ENCODE results near the gene LRCH1. TPM values are rescaled to one million over a fixed set of nuclear protein-coding genes. Genes with fewer than 3 reads are reported as not detected.

LRCH1 gene
- total RNA-seq, 1 donor from 2014 or later: 13.1 TPM

GRCh38 chr13:46796129-46796514 lies 243.2 kb downstream of the LRCH1 start:
- Histone ChIP-seq H3K27me3 (ENCODE audit: low read depth) (no peaks in the 10 kb centered on the region), H3K4me3 (peak overlapping the region; percentile 90), H3K27ac (replicated peaks) (peak overlapping the region; percentile 94), H3K36me3 (peaks cover 6% of the 10 kb centered on the region), H3K9me3 (replicated peaks) (no peaks in the 10 kb centered on the region), H3K4me1 (peaks cover 56% of the 10 kb centered on the region)
- intact Hi-C loops (cut with micrococcal nuclease): no loop called here
- no peak for DNase-seq
- no peak for TF ChIP-seq CTCF (IDR thresholded peaks at IDR 0.05; ENCODE audit: borderline replicate concordance)

- peaks cover 56% of the 10 kb centered on the region for H3K4me1 ChIP-seq
- peak; percentile 97 for DNase-seq
- intact Hi-C loops (cut with micrococcal nuclease): no loop called here
These were observed 243.8 kb downstream of the LRCH1 start, which contains the start of gene ESD for GRCh38 chr13:46796515-46797474. Gene ESD (minus strand): TSS chr13:46797161. CDS start chr13:46791413, 5,748 bp downstream.

GRCh38 chr13:46797501-46798237 lies 244.7 kb downstream of the LRCH1 start:
- Histone ChIP-seq H3K27me3 (ENCODE audit: low read depth) (no peaks in the 10 kb centered on the region), H3K4me3 (peak overlapping the region; percentile 90), H3K4me1 (peaks cover 52% of the 10 kb centered on the region), H3K9me3 (replicated peaks) (no peaks in the 10 kb centered on the region), H3K27ac (replicated peaks) (peak overlapping the region; percentile 94), H3K36me3 (peaks cover 2% of the 10 kb centered on the region)
- intact Hi-C loops (cut with micrococcal nuclease): no loop called here
- no peak for TF ChIP-seq CTCF (IDR thresholded peaks at IDR 0.05; ENCODE audit: borderline replicate concordance)
- DNase-seq: no peak

More at GRCh38 chr13:46796515-46797474, 243.8 kb downstream of the LRCH1 start, which contains the start of gene ESD:
- Histone ChIP-seq H3K27ac (replicated peaks) (peak within 1 kb of the TSS; percentile 94), H3K27me3 (ENCODE audit: low read depth) (no peaks in the 10 kb centered on the region), H3K36me3 (peaks cover 4% of the 10 kb centered on the region), H3K9me3 (replicated peaks) (no peaks in the 10 kb centered on the region), H3K4me3 (peak within 1 kb of the TSS; percentile 90)
- no peak for TF ChIP-seq CTCF (IDR thresholded peaks at IDR 0.05; ENCODE audit: borderline replicate concordance)

- H3K4me3 ChIP-seq: no peak overlapping the region
- H3K9me3 ChIP-seq (replicated peaks): no peaks in the 10 kb centered on the region
- DNase-seq: no peak
- peaks cover 38% of the 10 kb centered on the region for H3K4me1 ChIP-seq
- no peaks in the 10 kb centered on the region for H3K27me3 ChIP-seq (ENCODE audit: low read depth)
- no peak overlapping the region for H3K27ac ChIP-seq (replicated peaks)
- H3K36me3 ChIP-seq: no peaks in the 10 kb centered on the region
- intact Hi-C loops (cut with micrococcal nuclease): no loop called here
- no peak for TF ChIP-seq CTCF (IDR thresholded peaks at IDR 0.05; ENCODE audit: borderline replicate concordance)
These were observed 246.2 kb downstream of the LRCH1 start for GRCh38 chr13:46799139-46799538.

- peaks cover 11% of the 10 kb centered on the region for H3K4me1 ChIP-seq
- H3K9me3 ChIP-seq (replicated peaks): no peaks in the 10 kb centered on the region
- no peaks in the 10 kb centered on the region for H3K27me3 ChIP-seq (ENCODE audit: low read depth)
- TF ChIP-seq CTCF (IDR thresholded peaks at IDR 0.05; ENCODE audit: borderline replicate concordance): no peak
- H3K36me3 ChIP-seq: no peaks in the 10 kb centered on the region
- no peak overlapping the region for H3K4me3 ChIP-seq
- no peak for DNase-seq
- intact Hi-C loops (cut with micrococcal nuclease): no loop called here
- H3K27ac ChIP-seq (replicated peaks): no peak overlapping the region
These were observed 248.9 kb downstream of the LRCH1 start for GRCh38 chr13:46801858-46802257.

Measured in left ventricle myocardium inferior (tissue), 1 donor.